MCF 10A (cell line): Measurements from ENCODE around the gene ZMYND12. TPM values are rescaled to one million over a fixed set of nuclear protein-coding genes. Genes with fewer than 3 reads are reported as not detected.

ENCODE experiments used
- BruUV-seq: library from RNA; stranded (reverse); fragments of 400-500 nt; replicated peaks from 2 replicates; lab custom pipeline; 2021; lab: Mats Ljungman, UMichigan
- CTCF ChIA-PET: fragments of 300-600 bp; sonication (Branson Sonifier 250); formaldehyde crosslinking; extraction: SDS; loops from one replicate; lab custom pipeline; 2021; ENCODE audit warnings: antibody characterized with exemption, inconsistent platforms; lab: Yijun Ruan, JAX
- POLR2A ChIA-PET: fragments of 300-600, 350-650 bp; sonication (Branson Sonifier 250); formaldehyde crosslinking; extraction: SDS; loops from one replicate; lab custom pipeline; 2020; ENCODE audit warnings: antibody characterized with exemption, inconsistent platforms; lab: Yijun Ruan, JAX
- DNase-seq: peaks from one replicate; pipeline ENCODE4 v3.0.0-alpha.2; 2018; ENCODE audit not compliant: unreplicated experiment
- H3K27ac Mint-ChIP-seq: one replicate; pipeline ENCODE4 v1.8.0; 2022; ENCODE audit warnings: mild to moderate bottlenecking, low read depth, mixed read lengths; ENCODE audit not compliant: unreplicated experiment
- H3K27me3 Mint-ChIP-seq: one replicate; pipeline ENCODE4 v1.8.0; 2022; ENCODE audit warnings: mixed read lengths; ENCODE audit not compliant: insufficient read depth, unreplicated experiment
- H3K36me3 Mint-ChIP-seq: one replicate; pipeline ENCODE4 v1.8.0; 2022; ENCODE audit warnings: mild to moderate bottlenecking, moderate library complexity, mixed read lengths; ENCODE audit not compliant: insufficient read depth, unreplicated experiment
- H3K4me1 Mint-ChIP-seq: one replicate; pipeline ENCODE4 v1.8.0; 2022; ENCODE audit warnings: mixed read lengths; ENCODE audit not compliant: insufficient read depth, unreplicated experiment
- H3K4me3 Mint-ChIP-seq: one replicate; pipeline ENCODE4 v1.8.0; 2022; ENCODE audit warnings: mild to moderate bottlenecking, moderate library complexity, mixed read lengths; ENCODE audit not compliant: unreplicated experiment
- H3K9me3 Mint-ChIP-seq: one replicate; pipeline ENCODE4 v1.8.0; 2022; ENCODE audit warnings: mixed read lengths; ENCODE audit not compliant: unreplicated experiment
- intact Hi-C: fragments of 100-400 bp; cut with micrococcal nuclease; formaldehyde crosslinking; loops from 2 replicates; pipeline ENCODE4 v1.14.1; 2022
- total RNA-seq: library from RNA; stranded (reverse); gene quantifications from 2 replicates; pipeline ENCODE4 v1.2.3, GENCODE V29; 2022
- TF ChIP-seq, protein P1 (sequence below): fragments of 200-600 bp; IDR thresholded peaks from one replicate; pipeline ENCODE4 v1.8.0; 2022; ENCODE audit warnings: antibody characterized with exemption, mild to moderate bottlenecking; ENCODE audit not compliant: unreplicated experiment

ZMYND12 gene
- total RNA-seq, 1 experiment from 2014 or later = 0.21 TPM

DNA sequence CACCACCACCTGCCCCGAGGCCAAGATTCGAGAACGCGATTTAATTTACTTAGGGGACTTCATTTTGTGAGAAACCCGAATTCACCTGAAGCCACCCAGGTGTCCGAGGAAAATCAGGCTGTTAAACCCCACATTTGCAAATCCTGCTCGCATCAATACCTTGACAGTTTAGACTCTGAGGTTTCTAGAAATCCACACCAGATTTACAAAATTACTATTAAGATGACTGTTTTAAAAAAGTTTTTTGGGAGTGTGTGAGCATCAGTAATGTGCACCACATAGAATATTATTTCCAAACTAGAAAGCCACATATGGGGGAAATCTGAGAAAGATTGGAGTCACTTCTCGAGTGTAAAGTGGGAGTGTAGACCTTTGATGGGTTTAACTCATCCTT lies 74.5 kb downstream of the ZMYND12 start:
- Mint-ChIP-seq H3K4me3 (no peak overlapping the region), H3K4me1 (no peaks in the 10 kb centered on the region), H3K36me3 (no peaks in the 10 kb centered on the region), H3K9me3 (no peaks in the 10 kb centered on the region), H3K27me3 (peaks cover 39% of the 10 kb centered on the region), H3K27ac (no peak overlapping the region)
- POLR2A ChIA-PET = interaction anchor here (1.0 kb wide), 1 partner anchor 9 kb away, joined by 3 read pairs; no protein-coding TSS in a partner anchor
- DNase-seq = no peak
- intact Hi-C loops = no loop called here
- no TSS peak for BruUV-seq
- TF ChIP-seq, protein P1, sequence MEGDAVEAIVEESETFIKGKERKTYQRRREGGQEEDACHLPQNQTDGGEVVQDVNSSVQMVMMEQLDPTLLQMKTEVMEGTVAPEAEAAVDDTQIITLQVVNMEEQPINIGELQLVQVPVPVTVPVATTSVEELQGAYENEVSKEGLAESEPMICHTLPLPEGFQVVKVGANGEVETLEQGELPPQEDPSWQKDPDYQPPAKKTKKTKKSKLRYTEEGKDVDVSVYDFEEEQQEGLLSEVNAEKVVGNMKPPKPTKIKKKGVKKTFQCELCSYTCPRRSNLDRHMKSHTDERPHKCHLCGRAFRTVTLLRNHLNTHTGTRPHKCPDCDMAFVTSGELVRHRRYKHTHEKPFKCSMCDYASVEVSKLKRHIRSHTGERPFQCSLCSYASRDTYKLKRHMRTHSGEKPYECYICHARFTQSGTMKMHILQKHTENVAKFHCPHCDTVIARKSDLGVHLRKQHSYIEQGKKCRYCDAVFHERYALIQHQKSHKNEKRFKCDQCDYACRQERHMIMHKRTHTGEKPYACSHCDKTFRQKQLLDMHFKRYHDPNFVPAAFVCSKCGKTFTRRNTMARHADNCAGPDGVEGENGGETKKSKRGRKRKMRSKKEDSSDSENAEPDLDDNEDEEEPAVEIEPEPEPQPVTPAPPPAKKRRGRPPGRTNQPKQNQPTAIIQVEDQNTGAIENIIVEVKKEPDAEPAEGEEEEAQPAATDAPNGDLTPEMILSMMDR = no peak
- CTCF ChIA-PET = no interaction called here

- intact Hi-C loops = no loop called here
- no peak for DNase-seq
- Mint-ChIP-seq H3K4me3 (peak within 1 kb of the TSS; percentile 52), H3K36me3 (no peaks in the 10 kb centered on the region), H3K9me3 (no peaks in the 10 kb centered on the region), H3K4me1 (no peaks in the 10 kb centered on the region), H3K27ac (no peak within 1 kb of the TSS), H3K27me3 (peaks cover 39% of the 10 kb centered on the region)
- POLR2A ChIA-PET = no interaction called here
- CTCF ChIA-PET = no interaction called here
- TF ChIP-seq, protein P1 = no peak
- no TSS peak for BruUV-seq
Measured at GRCh38 chr1:42380586-42381279, 75.1 kb downstream of the ZMYND12 start, which contains the start of gene RIMKLA. Gene RIMKLA (plus strand): TSS chr1:42380792. CDS start chr1:42380935, 143 bp downstream.

Other genes starting within 250 kb of the ZMYND12 start
- 42.2 and 43.7 TPM in 2 replicates for gene FOXJ3, start 120.8 kb downstream of the ZMYND12 start, total RNA-seq
- gene RIMKLA, start 75.2 kb downstream of the ZMYND12 start, total RNA-seq = not detected in 2 replicates
- 56.1 and 56.9 TPM in 2 replicates for gene PPCS, start 521 bp upstream of the ZMYND12 start, total RNA-seq
- 2.2 and 3.2 TPM in 2 replicates for gene CCDC30, start 7.3 kb upstream of the ZMYND12 start, total RNA-seq
- 52.4 and 55.9 TPM in 2 replicates for gene PPIH, start 202.4 kb upstream of the ZMYND12 start, total RNA-seq
- 1,134 and 1,200 TPM in 2 replicates for gene YBX1, start 226.4 kb upstream of the ZMYND12 start, total RNA-seq